Measurements from ENCODE around the gene POLG.

Gene POLG

DNA sequence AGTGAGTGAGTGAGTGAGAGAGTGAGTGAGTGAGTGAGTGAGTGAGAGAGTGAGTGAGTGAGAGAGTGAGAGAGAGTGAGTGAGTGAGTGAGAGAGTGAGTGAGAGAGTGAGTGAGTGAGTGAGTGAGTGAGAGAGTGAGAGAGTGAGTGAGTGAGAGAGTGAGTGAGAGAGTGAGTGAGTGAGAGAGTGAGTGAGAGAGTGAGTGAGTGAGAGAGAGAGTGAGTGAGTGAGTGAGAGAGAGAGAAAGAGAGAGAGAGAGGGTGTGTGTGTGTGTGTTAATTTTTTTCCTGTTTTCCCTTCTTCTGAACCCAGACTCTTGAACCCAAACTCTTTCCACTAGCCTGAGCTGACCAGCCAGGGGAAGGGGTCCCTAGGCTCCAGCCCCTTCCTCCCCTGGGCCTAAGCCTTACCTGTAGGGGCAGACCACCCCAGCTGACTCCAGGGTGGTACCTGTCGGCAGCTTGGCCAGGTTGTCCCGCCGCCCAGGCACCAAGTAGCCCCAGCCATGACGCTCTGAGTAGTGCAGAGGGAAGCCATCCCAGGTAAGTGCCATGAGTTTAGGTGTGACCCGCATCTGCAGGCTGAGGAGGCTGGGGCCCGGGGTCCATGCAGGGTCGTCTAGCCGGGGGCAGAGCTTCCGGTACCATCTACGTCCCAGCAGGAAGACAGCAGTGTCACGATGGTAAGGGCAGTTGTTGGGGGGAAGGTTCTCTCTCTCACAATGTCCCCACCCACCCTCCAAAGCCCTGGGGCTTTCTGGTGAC is 9.4 kb downstream of the POLG start:
- DNase-seq, result no peak

DNA sequence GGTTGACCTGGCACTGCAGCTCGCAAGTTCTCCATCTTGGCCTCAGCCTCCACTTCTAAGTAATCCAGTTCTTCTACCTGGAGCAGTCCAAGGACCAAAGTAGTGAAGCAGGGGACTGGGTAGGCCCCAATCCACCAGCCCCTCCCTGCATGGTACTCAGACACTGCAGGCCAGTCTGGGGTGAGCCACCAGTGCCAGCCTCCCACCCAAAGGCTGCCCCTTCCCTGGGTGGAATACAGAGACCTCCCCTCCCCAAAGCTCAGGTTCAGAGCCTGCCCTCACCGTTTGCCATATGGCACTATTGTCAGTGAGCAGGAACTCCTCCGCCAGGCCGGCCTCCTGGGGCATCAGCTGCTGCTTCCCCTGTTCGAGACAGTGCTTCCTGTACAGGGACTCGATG is 10.8 kb downstream of the POLG start:
- DNase-seq, result no peak

DNA sequence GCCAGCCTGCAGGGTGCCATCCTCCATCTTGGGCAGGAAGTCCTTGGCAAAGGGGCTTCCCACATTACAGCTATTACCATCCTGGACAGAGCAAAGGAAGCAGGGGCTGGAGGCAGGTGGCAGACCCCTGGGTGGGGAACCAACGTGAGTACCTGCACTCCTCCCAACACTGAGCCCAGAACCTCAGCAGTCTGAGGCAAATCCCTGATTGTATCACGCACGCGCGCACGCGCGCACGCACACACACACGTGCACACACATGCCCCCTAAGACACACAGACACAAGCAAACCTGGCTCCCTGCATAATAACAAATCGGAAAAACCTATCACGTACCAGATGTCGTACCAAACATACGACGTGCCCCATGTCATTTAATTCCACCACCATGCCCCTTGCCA is 11.8 kb downstream of the POLG start:
- no peak for DNase-seq

DNA sequence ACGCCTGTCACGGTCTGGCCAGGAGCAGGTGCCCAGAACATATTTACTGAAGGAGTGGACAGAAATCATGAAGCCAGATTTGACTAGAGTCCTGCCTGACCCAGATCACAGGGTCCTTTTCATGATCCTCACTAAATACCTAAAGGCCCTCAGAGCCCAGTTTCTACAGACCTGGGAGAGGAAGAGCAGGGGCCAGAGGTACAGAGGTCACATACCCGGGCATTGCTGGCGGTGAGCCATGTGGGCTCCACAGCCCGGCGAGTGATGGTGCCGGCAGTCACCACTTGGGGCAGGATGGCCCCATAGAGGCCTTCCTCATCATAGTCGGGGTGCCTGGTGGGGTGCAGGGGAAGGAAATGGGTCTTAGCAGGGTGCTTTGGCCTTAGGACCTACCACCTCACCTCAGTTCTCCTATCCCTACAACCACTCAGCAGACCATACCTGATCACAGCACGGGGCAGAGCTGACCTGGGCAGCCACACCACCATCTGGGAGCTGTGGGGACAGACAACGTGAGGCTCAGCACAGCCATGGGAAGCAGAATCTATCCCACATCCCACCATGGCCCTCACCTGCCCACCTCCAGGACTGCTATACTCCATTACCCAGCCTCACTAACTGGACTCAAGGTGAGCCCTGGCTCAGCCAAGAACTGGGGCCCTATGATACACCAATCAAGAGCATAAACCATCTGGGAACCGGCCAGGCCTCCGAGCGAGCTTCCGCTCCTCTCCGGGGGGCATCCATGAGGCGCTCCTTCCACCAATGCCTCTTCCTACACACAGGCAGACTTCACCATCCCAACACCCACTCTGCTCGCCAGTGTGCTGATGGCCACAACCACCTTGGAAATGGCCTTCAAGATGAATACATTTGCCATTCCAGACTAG is 12.9 kb downstream of the POLG start:
- no peak for DNase-seq

- no peak for DNase-seq
Measured at GRCh38 chr15:89320200-89320599, 14.4 kb downstream of the POLG start.

- DNase-seq, result no peak
Measured at GRCh38 chr15:89319678-89320077, 14.9 kb downstream of the POLG start.

DNA sequence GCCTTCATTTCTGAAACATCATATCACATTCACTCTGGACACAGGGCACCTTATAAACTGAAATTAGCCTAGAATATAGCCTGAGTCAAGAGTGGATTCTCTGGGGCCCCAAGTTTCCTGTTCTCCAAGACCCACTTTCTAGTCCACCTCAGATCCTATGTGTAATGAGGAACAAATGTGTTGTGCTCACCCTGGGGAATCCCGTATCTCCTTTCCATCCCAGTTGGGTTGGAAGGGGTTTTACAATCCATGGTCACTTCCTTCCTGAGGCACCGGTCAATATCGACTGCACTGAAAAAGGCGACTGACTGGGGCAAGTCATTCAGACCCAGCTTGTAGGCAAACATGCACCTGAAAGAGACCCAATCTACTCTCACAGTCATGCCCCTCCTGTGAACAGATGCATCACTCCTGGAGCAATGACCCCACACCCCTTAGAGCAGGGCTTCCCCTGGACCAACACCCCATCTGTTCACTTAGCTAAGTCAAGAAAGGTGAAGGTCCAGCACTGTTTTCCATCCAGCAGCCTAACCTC is 17.4 kb downstream of the POLG start:
- no peak for DNase-seq

DNA sequence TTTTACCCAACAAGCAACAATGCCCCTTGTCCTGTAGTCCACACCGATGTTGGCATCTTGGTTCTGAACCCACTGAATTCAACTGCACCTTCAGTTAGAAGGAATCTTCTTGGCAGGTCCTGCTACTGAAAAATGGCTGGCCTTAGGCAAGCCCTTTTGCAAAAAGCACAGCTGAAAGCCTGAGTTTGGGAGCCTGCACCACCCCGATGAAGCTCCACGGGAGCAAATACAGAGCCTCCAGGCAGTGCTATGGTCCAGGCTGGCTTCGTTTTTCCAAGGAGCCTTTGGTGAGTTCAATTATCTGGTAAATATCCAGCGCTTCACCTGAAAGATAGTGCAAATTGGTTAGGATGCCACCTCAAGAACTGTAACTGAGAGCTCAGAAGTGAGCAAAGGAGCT is 18.1 kb downstream of the POLG start:
- DNase-seq, result no peak

DNA sequence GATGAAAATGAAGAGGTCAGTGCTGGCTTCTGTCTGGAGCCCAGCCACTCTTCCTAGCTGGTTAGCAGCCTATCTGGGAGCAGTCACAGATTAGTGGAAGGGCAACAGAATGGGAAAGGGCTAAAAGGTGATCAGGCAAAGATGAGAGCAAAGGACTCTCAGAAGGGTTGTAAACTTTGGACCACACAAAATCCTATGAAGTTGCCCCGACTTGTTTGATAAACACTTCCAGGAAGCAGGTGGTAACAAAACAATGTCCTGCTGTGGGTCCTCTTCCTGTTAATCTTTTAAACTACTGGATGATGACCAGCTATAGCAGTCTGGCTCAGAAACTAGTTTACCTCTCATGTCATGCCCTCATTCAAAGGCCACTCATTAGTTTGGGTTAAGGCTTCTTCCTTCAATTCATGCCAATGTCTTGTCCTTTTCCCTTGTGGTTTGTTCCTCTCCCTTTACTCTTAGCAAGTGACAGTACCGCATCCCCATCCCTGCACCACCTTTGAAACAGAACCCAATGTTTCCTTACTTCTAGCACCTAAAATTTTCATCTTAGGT is 19.2 kb downstream of the POLG start:
- no peak for DNase-seq

- no peak for DNase-seq
Measured at GRCh38 chr15:89309993-89310392, 24.6 kb downstream of the POLG start.

GRCh38 chr15:89308236-89308635 is 26.4 kb downstream of the POLG start:
- no peak for DNase-seq

- no peak for DNase-seq
Measured at GRCh38 chr15:89307791-89308190, 26.8 kb downstream of the POLG start.

- DNase-seq, result no peak
Measured at GRCh38 chr15:89307046-89307587, 27.5 kb downstream of the POLG start.

- no peak for DNase-seq
Measured at GRCh38 chr15:89305395-89305794, 29.2 kb downstream of the POLG start.

DNA sequence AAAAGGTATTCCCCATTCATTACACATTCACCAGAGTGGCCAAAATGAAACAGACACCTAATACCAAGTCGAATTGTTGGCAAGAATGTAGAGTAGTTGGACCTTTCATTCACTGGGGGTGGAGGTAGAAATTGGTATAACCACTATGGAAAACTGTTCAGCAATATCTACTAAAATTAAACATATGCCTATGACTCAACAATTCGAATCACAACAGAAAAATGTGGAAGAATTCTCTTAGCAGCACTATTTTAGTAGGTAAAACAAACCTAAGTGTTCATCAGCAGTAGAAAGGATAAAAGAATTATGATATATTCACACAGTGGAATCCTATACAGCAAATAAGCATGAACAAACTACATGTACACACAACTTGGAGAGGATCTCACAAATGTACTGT is 30.6 kb downstream of the POLG start:
- no peak for DNase-seq

DNA sequence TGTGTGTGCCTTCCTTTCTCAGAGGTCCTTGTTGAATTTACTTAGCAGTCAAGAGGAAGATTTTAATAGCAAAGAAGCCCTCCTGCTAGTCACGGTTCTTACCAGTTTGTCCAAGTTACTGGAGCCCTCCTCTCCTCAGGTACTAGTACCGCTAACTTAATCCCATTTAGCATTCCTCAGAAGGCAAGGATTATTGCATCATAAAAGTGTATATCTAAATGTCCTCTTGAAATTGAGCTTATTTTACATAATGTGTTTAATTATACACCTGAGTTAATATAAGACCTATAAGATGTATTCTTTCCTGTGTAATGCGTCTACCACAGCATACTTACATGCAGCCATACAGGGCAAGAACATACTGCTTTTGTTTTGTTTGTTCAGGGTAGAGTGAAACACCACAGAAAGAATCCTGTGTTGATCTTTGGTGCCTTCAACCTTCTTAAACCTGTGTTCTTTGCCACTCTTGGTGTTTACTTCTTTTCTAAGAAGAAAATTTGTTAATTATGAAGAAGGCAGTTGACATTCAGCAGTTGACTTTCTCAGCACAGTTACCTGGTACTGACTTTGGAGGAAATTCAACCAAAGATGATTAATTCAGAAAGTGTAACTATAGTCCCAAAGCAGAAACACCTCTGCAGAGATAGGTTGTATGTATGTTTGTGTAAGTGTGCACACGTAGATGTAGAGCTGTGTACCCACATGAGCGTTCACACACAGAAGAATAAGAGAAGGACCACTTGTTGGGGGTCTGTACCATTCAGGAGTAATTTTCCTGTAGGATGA is 33.1 kb downstream of the POLG start:
- no peak for DNase-seq

DNA sequence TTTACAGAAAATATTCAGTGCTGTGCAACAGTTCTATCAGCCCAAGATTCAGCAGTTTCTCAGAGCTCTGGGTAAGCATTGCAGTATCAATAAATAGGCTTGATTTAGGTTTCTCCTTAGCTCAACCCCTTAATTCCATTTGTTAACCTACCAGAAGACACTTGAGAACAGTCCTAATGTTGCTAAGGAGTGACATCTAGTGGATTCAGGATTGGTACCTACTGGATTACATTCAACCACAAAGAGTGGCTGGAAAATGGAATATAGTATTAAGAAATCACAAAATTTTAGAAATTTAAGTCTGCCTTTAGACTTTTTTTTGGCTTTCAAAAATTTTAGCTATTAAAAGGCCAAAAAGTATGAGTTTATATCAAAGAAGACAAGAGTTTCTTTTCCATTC is 34.7 kb downstream of the POLG start:
- no peak for DNase-seq

- DNase-seq, result no peak
Measured at GRCh38 chr15:89293012-89293411, 41.6 kb downstream of the POLG start.

DNA sequence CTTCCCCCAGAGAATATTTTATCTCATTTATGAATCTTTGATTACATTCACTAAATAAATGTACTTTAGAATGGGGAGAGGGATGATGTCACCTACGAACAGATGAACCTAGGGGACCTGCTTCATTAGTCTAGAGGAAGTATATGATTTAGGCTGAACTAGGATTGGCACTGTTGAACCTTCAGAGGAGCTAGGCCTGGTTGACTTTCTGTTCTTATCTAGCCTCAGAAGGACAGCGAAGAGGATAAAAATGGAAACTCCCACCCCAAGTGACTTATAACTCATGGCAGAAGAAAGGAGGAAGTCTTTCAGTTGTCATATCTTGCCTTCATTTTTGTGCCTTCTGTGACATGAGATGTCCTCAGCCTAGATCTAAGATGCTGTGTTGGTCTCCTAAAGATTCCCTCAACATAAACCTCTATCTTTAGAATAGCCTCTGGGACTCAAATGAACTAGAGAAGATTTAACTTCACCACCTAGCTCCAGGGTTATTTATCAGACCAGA is 42.6 kb downstream of the POLG start:
- no peak for DNase-seq

DNA sequence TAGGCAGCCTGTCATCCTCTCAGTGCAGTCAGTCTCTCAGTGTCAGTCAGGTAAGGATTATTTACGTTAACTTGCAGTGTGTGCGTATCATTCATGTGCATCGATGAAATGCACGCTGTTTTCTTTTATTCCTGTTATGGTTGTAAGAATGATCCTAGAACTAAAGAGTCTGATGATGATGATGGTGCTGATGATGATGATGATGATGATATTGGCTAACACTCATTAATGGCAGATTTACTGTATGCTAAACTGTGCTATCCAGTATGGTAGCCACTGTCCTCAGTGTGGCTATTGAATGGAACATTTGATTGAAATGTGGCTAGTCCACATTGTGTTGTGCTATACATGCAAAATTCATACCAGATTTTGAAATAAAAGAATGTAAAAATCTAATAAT is 51.4 kb downstream of the POLG start:
- DNase-seq, result no peak

GRCh38 chr15:89282631-89283030 is 52.0 kb downstream of the POLG start:
- no peak for DNase-seq

DNA sequence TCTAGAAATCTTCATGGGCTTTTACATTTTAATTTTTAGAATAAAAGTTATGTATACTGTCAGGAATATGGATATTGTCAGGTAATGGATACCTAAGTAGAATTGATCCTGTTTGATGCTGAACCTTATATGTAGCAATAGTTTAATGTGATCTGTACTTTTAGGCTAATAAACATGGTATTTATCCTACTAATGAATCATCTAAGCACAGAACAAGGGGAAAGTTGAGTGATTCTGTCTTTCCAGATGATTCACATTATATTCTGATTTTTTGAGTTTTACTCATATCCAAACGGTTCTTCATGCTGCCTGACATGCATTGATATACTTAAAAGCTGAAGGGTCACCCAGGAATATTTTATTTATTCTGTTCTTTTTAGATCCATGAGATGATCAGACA is 56.3 kb downstream of the POLG start:
- DNase-seq, result no peak

Measured in central memory CD4-positive, alpha-beta T cell (primary cell).